Measurements from ENCODE around the gene KLRD1. TPM values are rescaled to one million over a fixed set of nuclear protein-coding genes. Genes with fewer than 3 reads are reported as not detected.

Gene KLRD1
- total and polyA plus RNA-seq, 2 experiments from 2014 or later, result 0.03 to 0.27 TPM

- DNase-seq (ENCODE audit: low spot score), result no peak
- Histone ChIP-seq H2AFZ (peak overlapping the region; percentile 74), H3K4me3 (peak overlapping the region; percentile 58; the same call in 1 of the 2 replicates)
These were observed 55.9 kb downstream of the KLRD1 start for GRCh38 chr12:10363658-10363913.

More at GRCh38 chr12:10363658-10363913, 55.9 kb downstream of the KLRD1 start:
- Histone ChIP-seq H3K79me2 (replicated peaks; ENCODE audit: insufficient read depth) (no peaks in the 10 kb centered on the region), H4K20me1 (replicated peaks; ENCODE audit: insufficient read depth) (no peaks in the 10 kb centered on the region), H3K27ac (ENCODE audit: low read depth) (no peak overlapping the region), H3K4me1 (ENCODE audit: insufficient read depth) (peaks cover 47% of the 10 kb centered on the region), H3K4me2 (peak overlapping the region; percentile 86), H3K9me2 (ENCODE audit: insufficient read depth) (no peaks in the 10 kb centered on the region), H3K27me3 (ENCODE audit: insufficient read depth) (no peaks in the 10 kb centered on the region), H3F3A (replicated peaks; ENCODE audit: low read depth) (no peaks in the 10 kb centered on the region), H3K36me3 (ENCODE audit: insufficient read depth) (no peaks in the 10 kb centered on the region)
- Mint-ChIP-seq H3K27ac (no peak overlapping the region), H3K4me3 (no peak overlapping the region), H3K9me3 (peaks cover 25% of the 10 kb centered on the region), H3K36me3 (ENCODE audit: low read depth) (peaks cover 25% of the 10 kb centered on the region), H3K4me1 (peaks cover 30% of the 10 kb centered on the region), H3K27me3 (ENCODE audit: insufficient read depth, low read depth, poor library complexity) (peaks cover 7% of the 10 kb centered on the region)
- ATAC-seq, result no peak
- TF ChIP-seq, protein P1, sequence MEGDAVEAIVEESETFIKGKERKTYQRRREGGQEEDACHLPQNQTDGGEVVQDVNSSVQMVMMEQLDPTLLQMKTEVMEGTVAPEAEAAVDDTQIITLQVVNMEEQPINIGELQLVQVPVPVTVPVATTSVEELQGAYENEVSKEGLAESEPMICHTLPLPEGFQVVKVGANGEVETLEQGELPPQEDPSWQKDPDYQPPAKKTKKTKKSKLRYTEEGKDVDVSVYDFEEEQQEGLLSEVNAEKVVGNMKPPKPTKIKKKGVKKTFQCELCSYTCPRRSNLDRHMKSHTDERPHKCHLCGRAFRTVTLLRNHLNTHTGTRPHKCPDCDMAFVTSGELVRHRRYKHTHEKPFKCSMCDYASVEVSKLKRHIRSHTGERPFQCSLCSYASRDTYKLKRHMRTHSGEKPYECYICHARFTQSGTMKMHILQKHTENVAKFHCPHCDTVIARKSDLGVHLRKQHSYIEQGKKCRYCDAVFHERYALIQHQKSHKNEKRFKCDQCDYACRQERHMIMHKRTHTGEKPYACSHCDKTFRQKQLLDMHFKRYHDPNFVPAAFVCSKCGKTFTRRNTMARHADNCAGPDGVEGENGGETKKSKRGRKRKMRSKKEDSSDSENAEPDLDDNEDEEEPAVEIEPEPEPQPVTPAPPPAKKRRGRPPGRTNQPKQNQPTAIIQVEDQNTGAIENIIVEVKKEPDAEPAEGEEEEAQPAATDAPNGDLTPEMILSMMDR (conservative IDR thresholded peaks at IDR 0.05; ENCODE audit: low read depth in 2 of 2), result no peak
- TF ChIP-seq EZH2 (IDR thresholded peaks at IDR 0.05; ENCODE audit: low read depth, unreplicated experiment) (no peak), EZH2phosphoT487 (IDR thresholded peaks at IDR 0.05; ENCODE audit: unreplicated experiment) (no peak), ZNF114 (CRISPR knock-in tag; IDR thresholded peaks at IDR 0.05) (no peak), JUNB (IDR thresholded peaks at IDR 0.05; ENCODE audit: unreplicated experiment) (no peak), REST (IDR thresholded peaks at IDR 0.05; ENCODE audit: unreplicated experiment) (no peak), NANOG (IDR thresholded peaks at IDR 0.05; ENCODE audit: borderline replicate concordance) (no peak), ZNF331 (CRISPR knock-in tag; IDR thresholded peaks at IDR 0.05; ENCODE audit: low read depth) (no peak), CREB1 (CRISPR knock-in tag; IDR thresholded peaks at IDR 0.05; ENCODE audit: low read depth) (no peak), POLR2AphosphoS5 (IDR thresholded peaks at IDR 0.05; ENCODE audit: low read depth) (no peak), STAT1 (IDR thresholded peaks at IDR 0.05; ENCODE audit: unreplicated experiment) (no peak)
- TF ChIP-seq, protein P2, sequence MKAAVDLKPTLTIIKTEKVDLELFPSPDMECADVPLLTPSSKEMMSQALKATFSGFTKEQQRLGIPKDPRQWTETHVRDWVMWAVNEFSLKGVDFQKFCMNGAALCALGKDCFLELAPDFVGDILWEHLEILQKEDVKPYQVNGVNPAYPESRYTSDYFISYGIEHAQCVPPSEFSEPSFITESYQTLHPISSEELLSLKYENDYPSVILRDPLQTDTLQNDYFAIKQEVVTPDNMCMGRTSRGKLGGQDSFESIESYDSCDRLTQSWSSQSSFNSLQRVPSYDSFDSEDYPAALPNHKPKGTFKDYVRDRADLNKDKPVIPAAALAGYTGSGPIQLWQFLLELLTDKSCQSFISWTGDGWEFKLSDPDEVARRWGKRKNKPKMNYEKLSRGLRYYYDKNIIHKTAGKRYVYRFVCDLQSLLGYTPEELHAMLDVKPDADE (IDR thresholded peaks at IDR 0.05), result no peak
- TF ChIP-seq, protein P3, sequence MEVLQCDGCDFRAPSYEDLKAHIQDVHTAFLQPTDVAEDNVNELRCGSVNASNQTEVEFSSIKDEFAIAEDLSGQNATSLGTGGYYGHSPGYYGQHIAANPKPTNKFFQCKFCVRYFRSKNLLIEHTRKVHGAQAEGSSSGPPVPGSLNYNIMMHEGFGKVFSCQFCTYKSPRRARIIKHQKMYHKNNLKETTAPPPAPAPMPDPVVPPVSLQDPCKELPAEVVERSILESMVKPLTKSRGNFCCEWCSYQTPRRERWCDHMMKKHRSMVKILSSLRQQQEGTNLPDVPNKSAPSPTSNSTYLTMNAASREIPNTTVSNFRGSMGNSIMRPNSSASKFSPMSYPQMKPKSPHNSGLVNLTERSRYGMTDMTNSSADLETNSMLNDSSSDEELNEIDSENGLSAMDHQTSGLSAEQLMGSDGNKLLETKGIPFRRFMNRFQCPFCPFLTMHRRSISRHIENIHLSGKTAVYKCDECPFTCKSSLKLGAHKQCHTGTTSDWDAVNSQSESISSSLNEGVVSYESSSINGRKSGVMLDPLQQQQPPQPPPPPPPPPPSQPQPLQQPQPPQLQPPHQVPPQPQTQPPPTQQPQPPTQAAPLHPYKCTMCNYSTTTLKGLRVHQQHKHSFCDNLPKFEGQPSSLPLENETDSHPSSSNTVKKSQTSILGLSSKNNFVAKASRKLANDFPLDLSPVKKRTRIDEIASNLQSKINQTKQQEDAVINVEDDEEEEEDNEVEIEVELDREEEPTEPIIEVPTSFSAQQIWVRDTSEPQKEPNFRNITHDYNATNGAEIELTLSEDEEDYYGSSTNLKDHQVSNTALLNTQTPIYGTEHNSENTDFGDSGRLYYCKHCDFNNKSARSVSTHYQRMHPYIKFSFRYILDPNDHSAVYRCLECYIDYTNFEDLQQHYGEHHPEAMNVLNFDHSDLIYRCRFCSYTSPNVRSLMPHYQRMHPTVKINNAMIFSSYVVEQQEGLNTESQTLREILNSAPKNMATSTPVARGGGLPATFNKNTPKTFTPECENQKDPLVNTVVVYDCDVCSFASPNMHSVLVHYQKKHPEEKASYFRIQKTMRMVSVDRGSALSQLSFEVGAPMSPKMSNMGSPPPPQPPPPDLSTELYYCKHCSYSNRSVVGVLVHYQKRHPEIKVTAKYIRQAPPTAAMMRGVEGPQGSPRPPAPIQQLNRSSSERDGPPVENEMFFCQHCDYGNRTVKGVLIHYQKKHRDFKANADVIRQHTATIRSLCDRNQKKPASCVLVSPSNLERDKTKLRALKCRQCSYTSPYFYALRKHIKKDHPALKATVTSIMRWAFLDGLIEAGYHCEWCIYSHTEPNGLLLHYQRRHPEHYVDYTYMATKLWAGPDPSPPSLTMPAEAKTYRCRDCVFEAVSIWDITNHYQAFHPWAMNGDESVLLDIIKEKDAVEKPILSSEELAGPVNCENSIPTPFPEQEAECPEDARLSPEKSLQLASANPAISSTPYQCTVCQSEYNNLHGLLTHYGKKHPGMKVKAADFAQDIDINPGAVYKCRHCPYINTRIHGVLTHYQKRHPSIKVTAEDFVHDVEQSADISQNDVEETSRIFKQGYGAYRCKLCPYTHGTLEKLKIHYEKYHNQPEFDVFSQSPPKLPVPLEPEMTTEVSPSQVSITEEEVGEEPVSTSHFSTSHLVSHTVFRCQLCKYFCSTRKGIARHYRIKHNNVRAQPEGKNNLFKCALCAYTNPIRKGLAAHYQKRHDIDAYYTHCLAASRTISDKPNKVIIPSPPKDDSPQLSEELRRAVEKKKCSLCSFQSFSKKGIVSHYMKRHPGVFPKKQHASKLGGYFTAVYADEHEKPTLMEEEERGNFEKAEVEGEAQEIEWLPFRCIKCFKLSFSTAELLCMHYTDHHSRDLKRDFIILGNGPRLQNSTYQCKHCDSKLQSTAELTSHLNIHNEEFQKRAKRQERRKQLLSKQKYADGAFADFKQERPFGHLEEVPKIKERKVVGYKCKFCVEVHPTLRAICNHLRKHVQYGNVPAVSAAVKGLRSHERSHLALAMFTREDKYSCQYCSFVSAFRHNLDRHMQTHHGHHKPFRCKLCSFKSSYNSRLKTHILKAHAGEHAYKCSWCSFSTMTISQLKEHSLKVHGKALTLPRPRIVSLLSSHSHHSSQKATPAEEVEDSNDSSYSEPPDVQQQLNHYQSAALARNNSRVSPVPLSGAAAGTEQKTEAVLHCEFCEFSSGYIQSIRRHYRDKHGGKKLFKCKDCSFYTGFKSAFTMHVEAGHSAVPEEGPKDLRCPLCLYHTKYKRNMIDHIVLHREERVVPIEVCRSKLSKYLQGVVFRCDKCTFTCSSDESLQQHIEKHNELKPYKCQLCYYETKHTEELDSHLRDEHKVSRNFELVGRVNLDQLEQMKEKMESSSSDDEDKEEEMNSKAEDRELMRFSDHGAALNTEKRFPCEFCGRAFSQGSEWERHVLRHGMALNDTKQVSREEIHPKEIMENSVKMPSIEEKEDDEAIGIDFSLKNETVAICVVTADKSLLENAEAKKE (CRISPR knock-in tag; IDR thresholded peaks at IDR 0.05), result no peak
